K562 (cell line): ENCODE measurements around the gene WDR13. TPM values are rescaled to one million over a fixed set of nuclear protein-coding genes. Genes with fewer than 3 reads are reported as not detected.

Experiments used
- CCAR2 ChIP-seq: fragments of 200-400 bp; formaldehyde crosslinking; IDR thresholded peaks from 2 replicates; pipeline ENCODE4 v1.6.1; 2017; ENCODE audit warnings: mild to moderate bottlenecking, low read depth, low read length
- CTCFL ChIP-seq: IDR thresholded peaks from 2 replicates; pipeline ENCODE4 v1.6.1; 2011; ENCODE audit warnings: borderline replicate concordance, low read depth, mild to moderate bottlenecking, moderate library complexity, low read length; ENCODE audit not compliant: insufficient read depth, poor library complexity, severe bottlenecking
- FOXO4 ChIP-seq: fragments of 450-650 bp; formaldehyde crosslinking; IDR thresholded peaks from 2 replicates; pipeline ENCODE4 v1.4.0; 2020; ENCODE audit warnings: mild to moderate bottlenecking, moderate library complexity
- MEF2A ChIP-seq: IDR thresholded peaks from 2 replicates; pipeline ENCODE4 v1.6.1; 2011; ENCODE audit warnings: low read depth, mild to moderate bottlenecking, low read length, moderate library complexity; ENCODE audit not compliant: control insufficient read depth
- NFIC ChIP-seq: fragments of 450-650 bp; IDR thresholded peaks from 2 replicates; pipeline ENCODE4 v1.6.1; 2017; ENCODE audit warnings: mild to moderate bottlenecking, inconsistent platforms
- NR2C1 ChIP-seq, 2 experiments: fragments of 450-650 bp; IDR thresholded peaks; 2 replicates each; pipeline ENCODE4 v1.6.1; 2017; ENCODE audit warnings: mild to moderate bottlenecking in 2 of 2, antibody characterized with exemption in 1 of 2, inconsistent platforms in 1 of 2, missing compliant biosample characterization in 1 of 2, missing genetic modification characterization in 1 of 2
- NRF1 ChIP-seq, 2 experiments: fragments of 450-650 bp; IDR thresholded peaks in 1 of 2; conservative IDR thresholded peaks in 1 of 2; 2 replicates each; pipeline ENCODE4 v1.6.1; 2014; ENCODE audit warnings: mild to moderate bottlenecking in 2 of 2
- POLR3G ChIP-seq: IDR thresholded peaks from 2 replicates; pipeline ENCODE4 v1.6.1; 2011; ENCODE audit not compliant: insufficient read length, insufficient replicate concordance; ENCODE audit errors: extremely low read depth
- RAD21 ChIP-seq, 2 experiments: fragments of 250-450 bp in 1 of 2; fragments of 450-650 bp in 1 of 2; sonication (Bioruptor Pico) in 1 of 2; formaldehyde crosslinking in 1 of 2; IDR thresholded peaks in 1 of 2; conservative IDR thresholded peaks in 1 of 2; 2 replicates each; pipeline versions ENCODE4 v1.4.0 to v1.8.0; 2020 to 2022; ENCODE audit warnings: mild to moderate bottlenecking in 2 of 2, moderate library complexity in 1 of 2
- RHOXF2B ChIP-seq: fragments of 250-450 bp; sonication (Bioruptor Pico); conservative IDR thresholded peaks from 2 replicates; pipeline ENCODE4 v1.5.1; 2021
- ZBTB40 ChIP-seq, 2 experiments: fragments of 450-650 bp in 1 of 2; sonication (generic) in 1 of 2; formaldehyde crosslinking in 1 of 2; IDR thresholded peaks; 2 replicates each; pipeline versions ENCODE4 v1.7.1 to v1.9.0; 2016 to 2022; ENCODE audit warnings: inconsistent platforms in 1 of 2, mild to moderate bottlenecking in 1 of 2, missing genetic modification reagents in 1 of 2
- ZNF165 ChIP-seq: fragments of 250-450 bp; sonication (Bioruptor Pico); IDR thresholded peaks from 2 replicates; pipeline ENCODE4 v1.4.0; 2020; ENCODE audit warnings: borderline replicate concordance
- ZNF197 ChIP-seq: fragments of 200-800 bp; sonication (Bioruptor generic); IDR thresholded peaks from 2 replicates; pipeline ENCODE4 v1.6.1; 2016; ENCODE audit warnings: low read depth, missing genetic modification characterization, missing compliant biosample characterization
- polyA plus RNA-seq, 8 experiments: library from polyadenylated mRNA; depleted of rRNA in 4 of 8; stranded (reverse) in 5 of 8; unstranded in 3 of 8; fragments of >200 nt; fragmentation: Nextera tagmentation in 2 of 8; fragmentation: Illumina TruSeq in 1 of 8; extraction: Ambion mirVana in 2 of 8; extraction: Trizol in 1 of 8; gene quantifications; 2 replicates each; pipeline versions ENCODE4 v1.2.1 to v1.2.3, GENCODE V29; 2011 to 2014; ENCODE audit warnings: inconsistent platforms in 1 of 8, missing spikeins in 1 of 8
- total RNA-seq, 7 experiments: library from RNA; depleted of rRNA in 6 of 7; stranded (reverse); fragments of >200 nt in 6 of 7; fragmentation: Illumina TruSeq in 2 of 7; extraction: Trizol in 2 of 7; gene quantifications; 2 replicates each; pipeline versions ENCODE4 v1.2.1 to v1.2.3, GENCODE V29; 2011 to 2021; ENCODE audit warnings: low replicate concordance in 1 of 7

The WDR13 gene
- total and polyA plus RNA-seq, 9 of the 15 experiments (the other 6 are each of a cell fraction or from before 2014, with no cell fraction given), result 7.4 to 70.5 (median 31.4) TPM

GRCh38 chrX:48591255-48591791 lies 6.0 kb upstream of the WDR13 start (continued):
- no peak for TF ChIP-seq CTCFL
- no peak for TF ChIP-seq MEF2A
- TF ChIP-seq FOXO4 (CRISPR knock-in tag), result no peak
- TF ChIP-seq ZNF197 (CRISPR knock-in tag), result no peak
- no peak for TF ChIP-seq NFIC
- TF ChIP-seq POLR3G, result no peak
- TF ChIP-seq ZBTB40 (IDR thresholded peaks at IDR 0.05), result 0 out of 2 replicates have a peak, but pooled peaks have one; percentile 37
- no peak for TF ChIP-seq ZBTB40 (CRISPR knock-in tag; IDR thresholded peaks at IDR 0.05)
- no peak for TF ChIP-seq CCAR2
- TF ChIP-seq RHOXF2B (CRISPR knock-in tag), result no peak
- no peak for TF ChIP-seq NRF1 (conservative IDR thresholded peaks at IDR 0.05 in 1 of 2, IDR thresholded peaks at IDR 0.05 in 1 of 2)
- no peak for TF ChIP-seq NR2C1 (IDR thresholded peaks at IDR 0.05)
- TF ChIP-seq NR2C1 (tag; IDR thresholded peaks at IDR 0.05), result no peak
- no peak for TF ChIP-seq ZNF165 (CRISPR knock-in tag)
- TF ChIP-seq RAD21 (CRISPR knock-in tag; conservative IDR thresholded peaks at IDR 0.05 in 1 of 2, IDR thresholded peaks at IDR 0.05 in 1 of 2), result peak in 1 of 2 experiments; percentile 47; a peak in 2 of 4 replicates
